Thyroid gland (tissue), 4 donors: ENCODE data around the gene VSTM5.

Experiments used
- CTCF ChIP-seq, 6 experiments: fragments of 200-600 bp in 3 of 6; fragments of 450-650 bp in 3 of 6; sonication (generic) in 3 of 6; IDR thresholded peaks; one replicate each; pipeline ENCODE4 v1.5.1; 2016 to 2019; ENCODE audit warnings: antibody characterized with exemption in 6 of 6, mild to moderate bottlenecking in 2 of 6, inconsistent platforms in 1 of 6, moderate library complexity in 1 of 6
- POLR2A ChIP-seq, 2 donors: fragments of 450-650 bp; IDR thresholded peaks; one replicate each; pipeline ENCODE4 v1.6.1; 2017; ENCODE audit warnings: antibody characterized with exemption in 2 of 2, mild to moderate bottlenecking in 2 of 2, moderate library complexity in 1 of 2

DNA sequence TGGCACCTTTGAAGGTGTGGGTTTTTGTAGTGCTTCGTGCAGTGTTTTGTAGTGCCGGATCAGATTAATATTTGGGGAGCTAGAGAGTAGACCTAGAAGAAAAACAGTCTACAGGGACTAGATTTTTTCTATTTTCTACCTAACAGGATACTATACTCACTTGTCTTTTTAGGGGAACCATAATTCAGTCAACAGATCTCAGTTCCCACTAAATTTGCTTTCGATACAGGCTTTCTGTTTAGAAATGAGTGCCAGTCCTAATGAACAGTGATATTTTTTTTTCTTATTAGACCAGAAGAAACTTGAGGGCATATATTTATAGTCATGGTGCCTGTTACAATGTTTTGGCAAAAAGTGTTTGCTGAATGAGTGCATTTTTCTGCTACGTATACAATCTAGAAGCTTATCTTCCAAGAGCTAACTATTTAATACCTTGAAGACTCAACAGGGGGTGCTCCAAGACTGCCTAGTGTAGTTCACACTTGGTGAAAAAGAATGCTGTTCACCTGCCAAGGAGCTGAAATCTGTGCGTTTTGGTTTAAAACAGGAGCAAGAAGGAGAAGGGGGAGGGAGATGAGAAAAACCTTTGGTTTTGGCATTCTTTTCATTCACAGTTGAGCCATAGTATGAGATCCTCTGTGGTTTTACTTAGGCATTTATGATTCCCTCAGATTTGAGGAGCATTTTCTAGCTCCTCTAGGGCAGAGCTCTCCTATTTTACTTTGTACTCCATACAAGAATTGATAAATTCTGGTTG is 44.9 kb upstream of the VSTM5 start:
- TF ChIP-seq CTCF (IDR thresholded peaks at IDR 0.05) (peak; percentile 59 to 89 (median 76)), POLR2A (IDR thresholded peaks at IDR 0.05) (no peak)
